Fibroblast of lung (primary cell): Measurements from ENCODE around the gene FBLIM1.

Experiments
- CTCF ChIP-seq, 2 donors: IDR thresholded peaks in 1 of 2; conservative IDR thresholded peaks in 1 of 2; 1 replicate in 1 of 2; 2 replicates in 1 of 2; pipeline ENCODE4 v1.5.1; 2011 to 2012; ENCODE audit warnings: low read length in 2 of 2, control low read depth in 1 of 2, inconsistent platforms in 1 of 2, low read depth in 1 of 2, mild to moderate bottlenecking in 1 of 2
- EZH2 ChIP-seq: IDR thresholded peaks from 2 replicates; pipeline ENCODE4 v1.5.1; 2012; ENCODE audit warnings: low read length, control low read depth, mild to moderate bottlenecking; ENCODE audit errors: missing control alignments

- TF ChIP-seq CTCF (conservative IDR thresholded peaks at IDR 0.05 in 1 of 2, IDR thresholded peaks at IDR 0.05 in 1 of 2; ENCODE audit: low read depth in 1 of 2, low read length in 2 of 2) (no peak), EZH2 (no peak)
Measured at GRCh38 chr1:15730423-15730822, 28.2 kb upstream of the FBLIM1 start.
